Stimulated activated CD4-positive, alpha-beta T cell treated with anti-CD3 and anti-CD28 coated beads, Interleukin-2, amount 100 ng/mL, for 4 hours (primary cell): ENCODE results near the gene CCDC88B.
"Not testable (repeated sequence)": the region's sequence is repeated elsewhere in the genome, so short reads cannot be mapped to it uniquely, and the experiment has no call there.

Source experiments
- DNase-seq: peaks from one replicate; pipeline ENCODE4 v3.0.0-alpha.2; 2020; ENCODE audit warnings: low read depth

The CCDC88B gene

DNA sequence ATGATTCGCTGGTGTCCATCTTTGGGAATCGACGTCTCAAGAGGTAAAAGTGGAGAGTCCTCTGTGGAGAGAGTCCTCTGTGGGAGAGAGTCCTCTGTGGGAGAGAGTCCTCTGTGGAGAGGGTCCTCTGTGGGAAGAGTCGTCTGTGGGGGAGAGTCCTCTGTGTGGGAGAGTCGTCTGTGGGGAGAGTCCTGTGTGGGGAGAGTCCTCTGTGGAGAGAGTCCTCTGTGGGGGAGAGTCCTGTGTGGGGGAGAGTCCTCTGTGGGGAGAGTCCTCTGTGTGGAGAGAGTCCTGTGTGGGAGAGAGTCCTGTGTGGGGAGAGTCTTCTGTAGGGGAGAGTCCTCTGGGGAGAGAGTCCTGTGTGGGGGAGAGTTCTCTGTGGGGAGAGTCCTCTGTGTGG, 19.0 kb upstream of the CCDC88B start:
- no peak for DNase-seq

DNA sequence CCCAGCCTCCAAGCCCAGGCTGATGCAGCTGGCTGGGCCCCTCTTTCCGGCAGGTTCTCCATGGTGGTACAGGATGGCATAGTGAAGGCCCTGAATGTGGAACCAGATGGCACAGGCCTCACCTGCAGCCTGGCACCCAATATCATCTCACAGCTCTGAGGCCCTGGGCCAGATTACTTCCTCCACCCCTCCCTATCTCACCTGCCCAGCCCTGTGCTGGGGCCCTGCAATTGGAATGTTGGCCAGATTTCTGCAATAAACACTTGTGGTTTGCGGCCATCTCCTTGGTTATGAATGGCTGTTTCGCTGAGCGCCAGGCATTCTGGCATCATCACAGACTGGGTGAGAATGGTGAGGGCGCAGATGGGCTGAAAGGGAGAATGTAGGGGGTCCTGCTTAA, 18.5 kb upstream of the CCDC88B start:
- DNase-seq, result no peak

DNA sequence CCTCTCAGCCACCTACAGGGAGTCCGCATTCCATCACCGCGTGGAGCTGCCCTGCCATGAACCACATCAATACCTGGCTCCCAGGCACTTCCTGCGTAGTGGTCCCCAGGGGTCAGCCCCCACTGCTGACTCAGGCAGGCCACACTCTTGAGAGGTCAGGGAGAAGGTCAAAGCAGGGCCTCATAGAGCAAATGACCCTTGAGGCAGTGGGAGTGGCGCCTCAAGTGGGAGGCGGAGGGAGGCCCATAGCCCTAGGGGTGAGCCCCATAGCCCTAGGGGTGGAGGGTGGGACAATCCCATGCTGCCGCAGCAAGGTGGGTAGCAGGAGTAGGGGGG, 17.1 kb upstream of the CCDC88B start:
- DNase-seq, result no peak

GRCh38 chr11:64323373-64323772, 16.6 kb upstream of the CCDC88B start:
- DNase-seq, result no peak

- DNase-seq, result not testable (repeated sequence)
Observed at GRCh38 chr11:64323984-64324383, 16.0 kb upstream of the CCDC88B start.

DNA sequence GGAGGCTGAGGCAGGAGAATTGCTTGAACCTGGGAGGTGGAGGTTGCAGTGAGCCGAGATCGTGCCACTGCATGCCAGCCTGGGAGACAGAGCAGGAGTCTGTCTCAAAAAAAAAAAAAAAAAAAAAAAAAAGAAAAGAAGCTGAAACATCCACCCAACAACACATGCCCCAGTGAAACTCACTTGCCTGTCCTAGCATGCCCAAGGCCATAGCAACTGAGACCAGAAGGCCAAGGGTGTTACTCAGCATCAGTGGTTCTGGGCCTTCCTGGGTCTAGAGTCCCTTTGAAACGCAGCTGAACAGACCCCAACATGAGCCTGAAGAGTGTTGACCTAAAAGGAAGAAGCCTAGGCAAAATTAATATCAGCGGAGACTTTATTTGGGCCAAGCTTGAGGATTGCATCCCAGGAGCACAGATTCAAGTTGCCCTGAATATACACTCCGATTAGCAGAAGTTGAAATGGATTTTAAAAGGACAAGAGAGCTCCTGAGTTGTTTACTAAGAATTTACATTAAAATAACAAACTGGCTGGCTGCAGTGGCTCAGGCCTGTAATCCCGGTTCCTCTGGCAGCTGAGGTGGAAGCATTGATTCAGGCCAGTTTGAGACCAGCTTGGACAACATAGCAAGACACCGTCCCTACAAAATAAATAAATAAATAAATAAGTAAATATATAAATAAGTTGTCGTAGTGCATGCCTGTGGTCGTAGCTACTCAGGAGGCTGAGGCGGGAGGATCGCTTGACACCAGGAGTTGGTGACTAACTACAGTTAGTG, 15.1 kb upstream of the CCDC88B start:
- DNase-seq, result no peak

DNA sequence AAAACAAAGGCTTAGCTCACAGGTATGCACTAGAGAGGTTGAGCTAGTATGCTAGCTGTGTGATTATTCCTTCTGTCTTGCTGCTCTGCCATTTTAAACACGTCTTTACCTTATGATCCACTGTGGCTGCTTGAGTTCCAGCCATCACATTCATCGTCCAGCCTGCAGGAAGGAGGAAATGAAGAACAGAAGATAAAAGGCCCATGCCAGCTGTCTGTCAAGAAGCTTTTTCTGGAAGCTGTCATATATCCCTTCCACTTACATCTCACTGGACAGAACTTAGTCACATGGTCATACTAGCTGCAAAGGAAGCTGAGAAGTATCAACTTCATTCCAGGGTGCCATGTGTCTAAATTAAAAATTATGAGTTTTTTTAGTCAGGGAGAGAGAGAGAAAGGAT, 12.6 kb upstream of the CCDC88B start:
- DNase-seq, result no peak

GRCh38 chr11:64327993-64328392, 12.0 kb upstream of the CCDC88B start:
- no peak for DNase-seq

DNA sequence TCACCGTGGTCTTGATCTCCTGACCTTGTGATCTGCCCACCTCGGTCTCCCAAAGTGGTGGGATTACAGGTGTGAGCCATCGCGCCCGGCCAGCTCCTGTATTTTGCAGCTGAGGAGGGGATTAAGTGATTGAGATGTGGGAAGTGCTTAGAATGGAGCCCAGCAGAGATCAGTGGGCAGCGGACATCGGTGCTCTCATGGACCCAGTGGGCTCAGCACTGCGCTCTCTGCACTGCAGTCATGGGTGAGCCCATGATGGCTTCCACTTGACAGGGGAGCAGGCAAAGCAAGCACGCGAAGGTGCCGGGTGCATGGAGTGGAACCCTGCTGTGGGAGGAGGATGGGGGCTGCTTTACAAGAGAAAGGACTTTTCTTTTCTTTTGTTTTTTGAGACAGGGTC, 9.1 kb upstream of the CCDC88B start:
- DNase-seq, result no peak

GRCh38 chr11:64331569-64332371, 8.2 kb upstream of the CCDC88B start:
- peak; percentile 36 for DNase-seq

DNA sequence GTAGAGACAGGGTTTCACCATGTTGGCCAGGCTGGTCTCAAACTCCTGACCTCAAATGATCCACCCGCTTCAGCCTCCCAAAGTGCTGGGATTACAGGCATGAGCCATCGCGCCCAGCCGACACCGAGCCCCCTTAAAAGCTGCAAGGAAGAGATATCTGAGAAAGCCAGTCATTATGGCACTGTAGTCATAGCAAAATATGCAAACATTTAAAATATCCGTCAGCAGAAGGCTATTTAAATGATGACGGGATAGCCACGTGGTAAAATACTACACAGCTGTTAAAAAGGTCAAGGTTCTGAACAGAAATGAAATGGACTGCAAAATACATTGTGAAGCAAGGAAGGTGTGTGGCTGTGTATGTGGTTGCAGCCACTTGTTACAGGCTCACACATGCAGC, 6.4 kb upstream of the CCDC88B start:
- no peak for DNase-seq

GRCh38 chr11:64334764-64335735, 5.0 kb upstream of the CCDC88B start:
- DNase-seq, result no peak

GRCh38 chr11:64337538-64338249, 2.3 kb upstream of the CCDC88B start:
- no peak for DNase-seq

GRCh38 chr11:64338716-64339115, 1.3 kb upstream of the CCDC88B start:
- DNase-seq, result no peak

DNA sequence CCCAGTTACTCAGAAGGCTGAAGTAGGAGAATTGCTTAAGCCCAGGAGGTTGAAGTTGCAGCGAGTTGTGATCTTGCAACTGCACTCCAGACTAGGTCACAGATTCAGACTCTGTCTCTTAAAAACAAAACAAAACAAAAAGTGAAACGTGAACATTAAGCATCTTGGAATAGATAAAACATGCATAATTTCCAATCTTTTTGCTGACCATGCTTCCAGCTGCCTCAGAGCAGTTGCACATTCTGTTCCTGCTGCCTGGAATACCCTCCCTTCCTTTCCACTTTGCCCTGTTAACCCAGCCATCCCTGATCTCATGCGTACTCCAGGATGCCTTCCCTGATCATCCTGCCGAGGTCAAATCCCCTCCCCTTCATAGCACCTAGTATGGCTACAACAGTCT, 718 bp upstream of the CCDC88B start:
- DNase-seq, result no peak

DNA sequence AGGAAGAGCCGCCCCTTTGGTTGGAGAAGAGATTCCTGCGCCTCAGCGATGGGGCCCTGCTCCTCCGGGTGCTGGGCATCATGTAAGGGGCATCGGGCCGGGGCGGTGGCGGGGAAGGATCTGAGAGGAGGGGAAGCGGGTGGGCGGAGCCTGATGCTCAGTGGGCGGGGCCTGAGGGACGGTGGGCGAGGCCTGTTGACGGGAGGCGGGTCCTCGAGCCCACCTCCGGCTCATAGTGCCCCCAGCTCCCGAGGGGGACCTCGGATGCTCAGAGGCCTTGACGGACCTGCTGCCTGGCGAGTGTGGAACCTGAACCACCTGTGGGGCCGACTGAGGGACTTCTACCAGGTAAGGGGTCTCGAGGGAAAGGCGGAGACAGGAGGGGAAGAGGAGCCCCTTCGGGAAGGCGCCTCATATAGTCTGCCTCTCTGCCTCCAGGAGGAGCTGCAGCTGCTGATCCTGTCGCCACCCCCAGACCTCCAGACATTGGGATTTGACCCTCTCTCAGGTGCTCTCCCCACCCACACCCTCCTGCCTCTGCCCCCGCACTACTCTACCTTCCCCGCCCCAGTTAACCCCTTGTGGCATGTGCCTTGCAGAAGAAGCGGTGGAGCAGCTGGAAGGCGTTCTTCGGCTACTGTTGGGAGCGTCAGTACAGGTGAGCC, 799 bp downstream of the CCDC88B start:
- DNase-seq, result peak; percentile 62

DNA sequence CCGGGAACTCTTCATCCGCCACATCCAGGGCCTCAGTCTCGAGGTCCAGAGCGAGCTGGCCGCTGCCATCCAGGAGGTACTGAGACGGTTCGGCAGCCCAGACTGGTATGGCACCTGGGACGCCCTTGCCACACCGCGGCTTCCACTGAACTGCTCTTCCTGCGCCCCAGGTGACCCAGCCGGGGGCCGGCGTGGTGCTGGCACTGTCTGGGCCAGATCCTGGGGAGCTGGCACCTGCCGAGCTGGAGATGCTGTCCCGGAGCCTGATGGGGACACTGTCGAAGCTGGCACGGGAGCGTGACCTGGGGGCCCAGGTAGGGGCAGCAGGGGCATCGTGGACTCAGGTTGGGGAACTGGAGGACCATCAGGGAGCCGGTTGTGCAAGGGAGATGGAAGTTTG, 1.4 kb downstream of the CCDC88B start:
- DNase-seq, result no peak

- DNase-seq, result peak; percentile 82
Observed at GRCh38 chr11:64341851-64342791, 2.1 kb downstream of the CCDC88B start.

- no peak for DNase-seq
Observed at GRCh38 chr11:64342869-64343745, 3.1 kb downstream of the CCDC88B start.
